Measurements from ENCODE around the gene LOX. TPM values are rescaled to one million over a fixed set of nuclear protein-coding genes. Genes with fewer than 3 reads are reported as not detected.

LOX gene
- polyA plus RNA-seq, 1 donor (not counting 4 experiments of a cell fraction or from before 2014, with no cell fraction given) = 0.33 TPM

DNA sequence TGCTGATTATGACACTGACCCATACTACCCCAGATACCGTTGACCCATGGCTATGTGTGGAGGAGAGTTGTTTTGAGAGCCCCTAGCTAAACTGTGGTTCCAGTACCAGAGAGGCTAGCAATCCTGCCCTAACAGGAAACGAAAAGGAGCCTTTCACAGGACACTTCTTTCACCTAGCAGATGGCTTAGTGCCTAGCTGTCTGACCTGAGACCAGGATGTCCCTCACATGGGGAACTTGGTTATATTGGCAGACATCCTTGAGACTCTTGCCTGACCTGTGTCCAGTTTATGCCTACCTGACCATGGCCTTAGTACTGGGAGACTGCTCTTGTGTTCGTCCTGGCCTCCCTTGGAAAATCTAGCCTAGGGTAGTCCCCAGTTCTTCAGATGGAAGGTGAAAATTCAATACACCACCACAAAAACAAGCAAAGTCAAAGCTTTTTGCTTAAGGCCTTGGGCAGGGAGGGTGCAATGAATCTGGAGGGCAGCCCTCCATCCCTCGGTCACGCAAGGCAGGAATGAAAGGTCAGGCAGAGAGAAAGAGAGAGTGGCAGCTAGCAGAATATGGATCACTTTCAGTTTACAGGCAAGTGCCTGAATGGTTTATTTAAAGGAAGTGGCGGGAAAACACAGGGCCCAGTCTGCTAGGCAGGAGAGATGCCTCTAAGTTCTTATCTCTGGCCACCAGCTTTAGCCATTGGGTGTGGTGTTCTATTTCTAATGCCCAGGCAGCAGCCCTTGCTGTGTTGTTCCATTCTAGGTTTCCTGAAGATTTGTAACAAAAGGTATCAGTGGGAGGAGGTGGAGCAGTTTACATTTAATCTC, 34.9 kb upstream of the LOX start:
- Histone ChIP-seq H3K4me2 (ENCODE audit: control insufficient read depth, extremely low read depth, insufficient read depth, low read depth, low read length) (no peak overlapping the region), H4K20me1 (ENCODE audit: control insufficient read depth, extremely low read depth, insufficient read depth, low read length) (no peaks in the 10 kb centered on the region), H3K9ac (ENCODE audit: control insufficient read depth, extremely low read depth, insufficient read depth, low read length) (no peak overlapping the region), H3K79me2 (ENCODE audit: control insufficient read depth, insufficient read depth, low read length) (no peaks in the 10 kb centered on the region), H3K9me3 (ENCODE audit: control insufficient read depth, low read depth, low read length) (no peaks in the 10 kb centered on the region), H3K4me3 (ENCODE audit: control insufficient read depth in 2 of 3, extremely low read depth in 1 of 3, insufficient read depth in 2 of 3, low read depth in 1 of 3, low read length in 3 of 3) (no peak overlapping the region), H3K27me3 (ENCODE audit: control insufficient read depth, extremely low read depth, insufficient read depth, low read length) (no peaks in the 10 kb centered on the region), H3K36me3 (ENCODE audit: control insufficient read depth in 2 of 2, extremely low read depth in 1 of 2, insufficient read depth in 2 of 2, low read length in 2 of 2) (no peaks in the 10 kb centered on the region), H3K4me1 (ENCODE audit: control insufficient read depth, extremely low read depth, insufficient read depth, low read length) (peaks cover 9% of the 10 kb centered on the region), H2AFZ (ENCODE audit: control insufficient read depth, low read length) (no peak overlapping the region), H3K27ac (ENCODE audit: control insufficient read depth, insufficient read depth, low read length) (no peak overlapping the region), H3K9me1 (ENCODE audit: control insufficient read depth, extremely low read depth, insufficient read depth, low read length) (no peaks in the 10 kb centered on the region)
- dilution Hi-C loops (cut with MboI; ENCODE audit: extremely low pct_ligation_motif_present, low sequenced_read_pairs) = no loop called here
- FAIRE-seq (no peak), DNase-seq (ENCODE audit: low read depth, low spot score) (no peak)
- TF ChIP-seq, protein P1, sequence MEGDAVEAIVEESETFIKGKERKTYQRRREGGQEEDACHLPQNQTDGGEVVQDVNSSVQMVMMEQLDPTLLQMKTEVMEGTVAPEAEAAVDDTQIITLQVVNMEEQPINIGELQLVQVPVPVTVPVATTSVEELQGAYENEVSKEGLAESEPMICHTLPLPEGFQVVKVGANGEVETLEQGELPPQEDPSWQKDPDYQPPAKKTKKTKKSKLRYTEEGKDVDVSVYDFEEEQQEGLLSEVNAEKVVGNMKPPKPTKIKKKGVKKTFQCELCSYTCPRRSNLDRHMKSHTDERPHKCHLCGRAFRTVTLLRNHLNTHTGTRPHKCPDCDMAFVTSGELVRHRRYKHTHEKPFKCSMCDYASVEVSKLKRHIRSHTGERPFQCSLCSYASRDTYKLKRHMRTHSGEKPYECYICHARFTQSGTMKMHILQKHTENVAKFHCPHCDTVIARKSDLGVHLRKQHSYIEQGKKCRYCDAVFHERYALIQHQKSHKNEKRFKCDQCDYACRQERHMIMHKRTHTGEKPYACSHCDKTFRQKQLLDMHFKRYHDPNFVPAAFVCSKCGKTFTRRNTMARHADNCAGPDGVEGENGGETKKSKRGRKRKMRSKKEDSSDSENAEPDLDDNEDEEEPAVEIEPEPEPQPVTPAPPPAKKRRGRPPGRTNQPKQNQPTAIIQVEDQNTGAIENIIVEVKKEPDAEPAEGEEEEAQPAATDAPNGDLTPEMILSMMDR (optimal IDR thresholded peaks at IDR 0.05 in 1 of 3, IDR thresholded peaks at IDR 0.05 in 1 of 3, conservative IDR thresholded peaks at IDR 0.05 in 1 of 3; ENCODE audit: extremely low read depth in 1 of 3, insufficient read depth in 2 of 3, low read length in 3 of 3) = no peak
- no peak for TF ChIP-seq EZH2 (IDR thresholded peaks at IDR 0.05; ENCODE audit: low read length)

DNA sequence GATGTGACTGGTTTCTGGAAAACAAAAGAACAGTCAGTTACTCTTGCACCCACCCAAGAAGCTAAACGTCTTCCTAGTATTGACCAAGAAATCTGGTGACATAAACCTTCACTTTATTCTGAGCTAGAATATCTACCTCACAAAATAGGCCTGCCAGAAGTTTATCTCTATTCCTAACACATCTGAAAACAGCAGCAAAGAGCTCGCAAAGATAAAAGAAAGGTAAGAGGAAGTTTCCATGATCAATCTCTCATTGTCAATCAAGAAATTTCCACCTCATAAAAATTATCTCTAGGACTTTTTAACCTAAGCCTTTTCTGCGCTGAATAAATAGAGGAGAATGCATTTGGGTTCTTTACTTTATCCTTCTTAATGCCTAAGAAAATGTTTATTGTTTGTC, 34.0 kb upstream of the LOX start:
- H3K4me3 ChIP-seq (ENCODE audit: control insufficient read depth in 2 of 3, extremely low read depth in 1 of 3, insufficient read depth in 2 of 3, low read depth in 1 of 3, low read length in 3 of 3) = no peak overlapping the region
- H3K79me2 ChIP-seq (ENCODE audit: control insufficient read depth, insufficient read depth, low read length) = no peaks in the 10 kb centered on the region
- H3K9ac ChIP-seq (ENCODE audit: control insufficient read depth, extremely low read depth, insufficient read depth, low read length) = no peak overlapping the region
- DNase-seq (ENCODE audit: low read depth, low spot score) (no peak), FAIRE-seq (no peak)
- H2AFZ ChIP-seq (ENCODE audit: control insufficient read depth, low read length) = no peak overlapping the region
- no peaks in the 10 kb centered on the region for H4K20me1 ChIP-seq (ENCODE audit: control insufficient read depth, extremely low read depth, insufficient read depth, low read length)
- no peaks in the 10 kb centered on the region for H3K36me3 ChIP-seq (ENCODE audit: control insufficient read depth in 2 of 2, extremely low read depth in 1 of 2, insufficient read depth in 2 of 2, low read length in 2 of 2)
- peaks cover 9% of the 10 kb centered on the region for H3K4me1 ChIP-seq (ENCODE audit: control insufficient read depth, extremely low read depth, insufficient read depth, low read length)
- H3K4me2 ChIP-seq (ENCODE audit: control insufficient read depth, extremely low read depth, insufficient read depth, low read depth, low read length) = no peak overlapping the region
- H3K27ac ChIP-seq (ENCODE audit: control insufficient read depth, insufficient read depth, low read length) = no peak overlapping the region
- H3K27me3 ChIP-seq (ENCODE audit: control insufficient read depth, extremely low read depth, insufficient read depth, low read length) = no peaks in the 10 kb centered on the region
- dilution Hi-C loops (cut with MboI; ENCODE audit: extremely low pct_ligation_motif_present, low sequenced_read_pairs) = no loop called here
- no peaks in the 10 kb centered on the region for H3K9me3 ChIP-seq (ENCODE audit: control insufficient read depth, low read depth, low read length)
- no peak for TF ChIP-seq EZH2 (IDR thresholded peaks at IDR 0.05; ENCODE audit: low read length)
- TF ChIP-seq, protein P1 (optimal IDR thresholded peaks at IDR 0.05 in 1 of 3, IDR thresholded peaks at IDR 0.05 in 1 of 3, conservative IDR thresholded peaks at IDR 0.05 in 1 of 3; ENCODE audit: extremely low read depth in 1 of 3, insufficient read depth in 2 of 3, low read length in 3 of 3) = no peak
- H3K9me1 ChIP-seq (ENCODE audit: control insufficient read depth, extremely low read depth, insufficient read depth, low read length) = no peaks in the 10 kb centered on the region

Measured in keratinocyte (primary cell).